ENCODE measurements around the gene CD2.

GRCh38 chr1:116738673-116739370 is 15.4 kb upstream of the CD2 start:
- TF ChIP-seq CTCF (IDR thresholded peaks at IDR 0.05) = no peak
- no peak for TF ChIP-seq POLR2A (IDR thresholded peaks at IDR 0.05)

Data from body of pancreas (tissue), 4 donors.